Stomach (tissue), 4 donors: ENCODE data around the gene PFDN6.

Experiments used
- EP300 ChIP-seq: sonication (generic); formaldehyde crosslinking; IDR thresholded peaks from one replicate; pipeline ENCODE4 v1.6.1; 2017; ENCODE audit warnings: antibody characterized with exemption
- POLR2A ChIP-seq, 4 donors: fragments of 450-650 bp; IDR thresholded peaks; one replicate each; pipeline ENCODE4 v1.6.1; 2016; ENCODE audit warnings: antibody characterized with exemption in 4 of 4, control low read depth in 2 of 4, mild to moderate bottlenecking in 1 of 4, moderate library complexity in 1 of 4
- POLR2AphosphoS5 ChIP-seq, 3 donors: sonication (generic); formaldehyde crosslinking; IDR thresholded peaks; one replicate each; pipeline ENCODE4 v1.6.1; 2016; ENCODE audit warnings: antibody characterized with exemption in 3 of 3
- TF ChIP-seq, protein P1 (sequence below), 7 experiments: fragments of 450-650 bp in 4 of 7; fragments of 200-600 bp in 3 of 7; sonication (generic) in 3 of 7; IDR thresholded peaks; one replicate each; pipeline ENCODE4 v1.5.1; 2016 to 2019; ENCODE audit warnings: antibody characterized with exemption in 7 of 7, control low read depth in 2 of 7, mild to moderate bottlenecking in 1 of 7

DNA sequence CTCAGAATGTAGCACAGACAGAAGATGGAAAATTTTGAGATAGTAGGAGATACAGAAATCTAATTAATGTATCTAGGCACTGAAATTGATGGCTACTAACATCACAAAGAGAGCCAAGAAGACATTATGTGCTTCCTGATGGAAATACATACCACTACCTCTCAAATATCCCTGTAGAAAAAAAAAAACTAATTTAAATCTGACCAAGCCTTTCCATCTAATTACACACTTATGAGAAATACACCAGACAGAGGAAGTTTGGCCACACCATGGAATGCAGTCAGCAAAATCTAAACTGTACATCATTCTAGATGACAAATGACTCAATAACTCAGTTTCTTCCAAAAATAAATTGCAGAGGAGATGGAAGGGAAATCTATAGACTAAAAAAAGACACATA, 36.6 kb upstream of the PFDN6 start:
- TF ChIP-seq EP300 (no peak), POLR2A (IDR thresholded peaks at IDR 0.05) (no peak), POLR2AphosphoS5 (IDR thresholded peaks at IDR 0.05) (no peak)
- TF ChIP-seq, protein P1, sequence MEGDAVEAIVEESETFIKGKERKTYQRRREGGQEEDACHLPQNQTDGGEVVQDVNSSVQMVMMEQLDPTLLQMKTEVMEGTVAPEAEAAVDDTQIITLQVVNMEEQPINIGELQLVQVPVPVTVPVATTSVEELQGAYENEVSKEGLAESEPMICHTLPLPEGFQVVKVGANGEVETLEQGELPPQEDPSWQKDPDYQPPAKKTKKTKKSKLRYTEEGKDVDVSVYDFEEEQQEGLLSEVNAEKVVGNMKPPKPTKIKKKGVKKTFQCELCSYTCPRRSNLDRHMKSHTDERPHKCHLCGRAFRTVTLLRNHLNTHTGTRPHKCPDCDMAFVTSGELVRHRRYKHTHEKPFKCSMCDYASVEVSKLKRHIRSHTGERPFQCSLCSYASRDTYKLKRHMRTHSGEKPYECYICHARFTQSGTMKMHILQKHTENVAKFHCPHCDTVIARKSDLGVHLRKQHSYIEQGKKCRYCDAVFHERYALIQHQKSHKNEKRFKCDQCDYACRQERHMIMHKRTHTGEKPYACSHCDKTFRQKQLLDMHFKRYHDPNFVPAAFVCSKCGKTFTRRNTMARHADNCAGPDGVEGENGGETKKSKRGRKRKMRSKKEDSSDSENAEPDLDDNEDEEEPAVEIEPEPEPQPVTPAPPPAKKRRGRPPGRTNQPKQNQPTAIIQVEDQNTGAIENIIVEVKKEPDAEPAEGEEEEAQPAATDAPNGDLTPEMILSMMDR (IDR thresholded peaks at IDR 0.05) = no peak
